Mesodermal cell (in vitro differentiated cells): ENCODE results near the gene ZNF576.
A peak's percentile ranks its signal among the peaks of the same experiment; 100 is the strongest.
"Not testable (repeated sequence)": the region's sequence is repeated elsewhere in the genome, so short reads cannot be mapped to it uniquely, and the experiment has no call there.

Experiments used
- H3K27ac ChIP-seq: 2 replicates; pipeline ENCODE4 v1.7.0; 2013; ENCODE audit warnings: mild to moderate bottlenecking, low read depth, low read length, moderate library complexity; ENCODE audit not compliant: severe bottlenecking
- H3K36me3 ChIP-seq: 2 replicates; pipeline ENCODE4 v1.7.1; 2013; ENCODE audit warnings: mild to moderate bottlenecking, low read length, moderate library complexity; ENCODE audit not compliant: control insufficient read depth, insufficient read depth
- H3K4me1 ChIP-seq: one replicate; pipeline ENCODE4 v1.7.1; 2013; ENCODE audit warnings: mild to moderate bottlenecking, low read length; ENCODE audit not compliant: insufficient read depth, control insufficient read depth, poor library complexity, severe bottlenecking
- H3K4me3 ChIP-seq: 2 replicates; pipeline ENCODE4 v1.7.0; 2013; ENCODE audit warnings: low read length, control low read depth, mild to moderate bottlenecking; ENCODE audit not compliant: insufficient read depth, poor library complexity, severe bottlenecking; ENCODE audit errors: extremely low read depth
- H3K9me3 ChIP-seq: 2 replicates; pipeline ENCODE4 v1.7.1; 2013; ENCODE audit warnings: mild to moderate bottlenecking, low read length, moderate library complexity; ENCODE audit not compliant: control insufficient read depth
- WGBS, 2 experiments: methylation state at CpG; one replicate each; pipeline ENCODE4 v1.1.5; 2013; ENCODE audit warnings: missing lambda C conversion rate in 2 of 2; ENCODE audit not compliant: insufficient coverage in 2 of 2; 5-methylcytosine and 5-hydroxymethylcytosine counted together

Gene ZNF576

DNA sequence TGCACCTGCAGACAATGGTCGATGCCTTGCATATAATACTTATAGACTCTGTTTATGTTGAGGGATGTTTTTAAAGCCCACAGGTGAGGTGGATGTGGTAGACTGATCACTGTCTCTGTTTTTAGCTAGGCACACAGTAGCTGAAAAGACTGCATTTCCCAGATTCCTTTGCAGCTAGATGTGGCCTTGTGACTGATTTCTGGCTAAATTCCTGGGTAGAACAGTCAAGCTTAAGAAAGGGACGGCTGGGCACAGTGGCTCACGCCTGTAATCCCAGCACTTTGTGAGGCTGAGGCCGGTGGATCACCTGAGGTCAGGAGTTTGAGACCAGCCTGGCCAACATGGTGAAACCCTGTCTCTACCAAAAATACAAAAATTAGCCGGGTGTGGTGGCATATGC lies 3.9 kb downstream of the ZNF576 start:
- H3K9me3 ChIP-seq, H3K4me1 ChIP-seq, H3K27ac ChIP-seq, H3K4me3 ChIP-seq: not testable (repeated sequence)
- H3K36me3 ChIP-seq: peaks cover 47% of the 10 kb centered on the region
- 79 to 93% methylated on average over 2 to 3 of the region's 5 CpGs for WGBS, 2 experiments

DNA sequence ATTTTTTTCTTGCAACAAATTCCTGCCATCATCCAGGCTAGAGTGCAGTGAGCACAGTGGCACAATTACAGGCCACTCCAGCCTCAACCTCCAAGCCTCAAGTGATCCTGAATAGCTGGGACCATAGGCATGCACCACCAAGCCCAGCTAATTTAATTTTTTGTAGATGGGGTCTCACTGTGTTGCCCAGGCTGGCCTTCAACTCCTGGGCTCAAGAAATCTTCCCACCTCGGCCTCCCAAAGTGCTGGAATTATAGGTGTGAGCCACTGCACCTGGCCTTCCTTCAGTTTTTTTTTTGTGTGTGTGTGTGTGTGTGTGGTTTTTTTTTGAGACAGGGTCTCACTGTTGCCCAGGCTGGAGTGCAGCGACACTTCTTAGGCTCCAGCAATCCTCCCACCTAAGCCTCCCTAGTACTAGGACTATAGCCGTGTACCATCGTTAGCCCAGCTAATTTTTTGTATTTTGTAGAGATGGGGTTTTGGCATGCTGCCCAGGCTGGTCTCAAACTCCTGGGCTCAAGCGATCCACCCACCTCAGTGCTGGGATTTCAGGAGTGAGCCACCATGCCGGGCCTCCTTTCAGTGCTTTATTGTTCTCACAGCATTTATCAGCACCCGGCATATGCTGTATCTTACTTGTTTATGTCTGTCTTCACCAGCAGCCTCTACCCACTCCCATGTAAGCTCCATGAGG lies 9.6 kb downstream of the ZNF576 start:
- Histone ChIP-seq H3K27ac (no peak overlapping the region), H3K4me3 (no peak overlapping the region), H3K9me3 (no peaks in the 10 kb centered on the region), H3K4me1 (peaks cover 4% of the 10 kb centered on the region), H3K36me3 (peaks cover 59% of the 10 kb centered on the region)
- 85 to 93% methylated on average over 3 to 4 of the region's 7 CpGs for WGBS, 2 experiments

DNA sequence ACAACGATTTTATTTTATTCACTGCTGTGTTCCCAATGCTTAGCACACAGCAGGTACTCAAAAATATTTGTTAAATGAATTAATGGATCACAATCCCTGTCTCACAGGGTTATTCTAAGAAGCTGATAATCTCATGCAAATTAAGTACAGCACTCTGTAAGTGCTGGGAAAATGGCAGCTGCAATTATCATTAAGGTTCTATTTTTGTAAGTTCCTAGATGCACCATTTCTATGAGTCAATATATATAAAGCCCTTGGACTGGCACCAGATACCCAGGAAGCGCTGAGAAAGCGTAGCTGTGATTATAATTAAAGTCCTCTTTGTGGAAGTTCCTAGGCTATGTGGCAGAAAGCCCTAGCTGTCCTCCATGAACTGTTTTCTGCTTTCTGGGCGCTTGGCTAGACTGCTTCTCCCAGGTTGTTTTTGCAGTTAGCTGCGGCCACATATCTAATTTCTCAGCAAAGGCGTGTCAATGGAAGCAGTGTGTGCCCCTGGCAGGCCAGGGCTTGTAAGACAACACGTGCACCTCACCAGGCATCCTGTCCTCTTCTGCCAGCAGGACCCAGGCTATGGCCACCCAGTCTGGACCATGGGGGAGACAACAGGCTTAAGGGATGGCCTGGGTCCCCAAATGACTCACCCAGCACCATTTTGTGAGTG lies 10.3 kb downstream of the ZNF576 start:
- H3K27ac ChIP-seq: no peak overlapping the region
- 95% methylated on average over 6 to 7 of the region's 7 CpGs for WGBS, 2 experiments
- H3K36me3 ChIP-seq: peaks cover 55% of the 10 kb centered on the region
- no peaks in the 10 kb centered on the region for H3K9me3 ChIP-seq
- H3K4me3 ChIP-seq: no peak overlapping the region
- peaks cover 4% of the 10 kb centered on the region for H3K4me1 ChIP-seq

DNA sequence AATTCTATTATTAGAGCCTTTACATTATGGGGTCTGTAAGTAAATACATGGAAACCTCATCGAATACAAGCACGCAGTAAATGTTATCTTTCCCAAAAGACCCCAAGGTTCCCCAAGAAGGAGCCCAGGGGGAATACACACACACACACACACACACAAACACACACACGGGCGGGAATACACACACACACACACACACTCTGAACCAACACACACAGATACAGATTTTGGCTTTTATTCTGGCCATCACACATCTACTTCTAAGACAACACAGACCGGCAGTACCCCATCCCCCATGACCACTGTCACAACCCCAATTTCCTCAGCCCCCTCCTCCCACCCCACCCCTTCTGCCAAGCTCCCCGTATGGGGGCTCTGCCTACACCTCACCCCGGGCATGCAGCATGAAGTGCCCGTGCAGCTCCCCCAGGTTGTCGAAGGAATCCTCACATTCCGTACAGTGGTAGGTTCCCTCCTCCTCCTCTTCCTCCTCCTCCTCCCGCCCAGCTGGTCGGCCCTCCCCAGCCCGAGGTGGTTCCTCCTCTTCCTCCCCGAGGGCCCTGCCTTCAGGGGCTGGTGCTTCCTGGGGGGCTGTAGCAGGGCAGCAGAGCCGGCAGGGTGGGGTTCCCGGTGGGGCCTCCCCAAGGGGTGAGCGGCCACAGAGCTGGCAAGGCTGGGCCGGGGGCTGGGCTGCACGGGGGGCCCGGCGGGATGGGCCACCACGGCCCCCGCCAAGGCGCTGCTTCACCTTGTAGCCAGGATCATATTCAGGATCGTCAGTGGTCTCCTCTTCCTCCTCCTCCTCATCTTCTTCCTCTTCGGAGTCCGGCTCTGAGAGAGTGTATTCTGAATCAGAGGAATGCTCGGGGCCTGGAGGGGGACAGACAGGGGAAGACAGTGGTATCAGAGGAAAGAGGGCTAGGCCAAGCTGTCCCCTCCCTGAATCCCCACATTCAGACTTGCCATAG lies 11.1 kb downstream of the ZNF576 start:
- H3K4me3 ChIP-seq: no peak overlapping the region
- H3K9me3 ChIP-seq: no peaks in the 10 kb centered on the region
- peaks cover 4% of the 10 kb centered on the region for H3K4me1 ChIP-seq
- H3K27ac ChIP-seq: no peak overlapping the region
- WGBS, 2 experiments: 91 to 97% methylated on average over 6 to 19 of the region's 28 CpGs
- H3K36me3 ChIP-seq: peaks cover 57% of the 10 kb centered on the region

DNA sequence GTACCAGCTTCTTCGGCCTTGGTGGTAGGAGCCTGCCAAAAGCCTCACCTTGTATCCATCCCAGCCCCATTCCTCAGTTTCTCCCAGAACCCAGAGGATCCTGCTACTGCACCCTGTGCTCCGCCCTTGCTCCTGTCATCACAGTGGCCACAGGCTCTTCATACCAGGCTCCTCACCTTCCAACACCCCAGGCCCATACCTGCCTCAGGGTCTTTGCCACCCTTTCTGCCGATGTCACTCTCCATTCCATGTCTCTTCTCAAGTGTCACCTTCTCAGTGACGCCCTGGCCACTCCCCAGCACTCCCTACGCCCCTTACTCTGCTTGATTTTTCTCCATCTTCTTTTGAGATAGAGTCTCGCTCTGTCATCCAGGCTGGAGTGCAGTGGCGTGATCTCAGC lies 13.5 kb downstream of the ZNF576 start:
- Histone ChIP-seq H3K4me3 (no peak overlapping the region), H3K4me1 (peaks cover 4% of the 10 kb centered on the region), H3K36me3 (peaks cover 75% of the 10 kb centered on the region), H3K9me3 (no peaks in the 10 kb centered on the region), H3K27ac (no peak overlapping the region)
- WGBS, 2 experiments: 81 to 87% methylated on average over 6 of the region's 7 CpGs

DNA sequence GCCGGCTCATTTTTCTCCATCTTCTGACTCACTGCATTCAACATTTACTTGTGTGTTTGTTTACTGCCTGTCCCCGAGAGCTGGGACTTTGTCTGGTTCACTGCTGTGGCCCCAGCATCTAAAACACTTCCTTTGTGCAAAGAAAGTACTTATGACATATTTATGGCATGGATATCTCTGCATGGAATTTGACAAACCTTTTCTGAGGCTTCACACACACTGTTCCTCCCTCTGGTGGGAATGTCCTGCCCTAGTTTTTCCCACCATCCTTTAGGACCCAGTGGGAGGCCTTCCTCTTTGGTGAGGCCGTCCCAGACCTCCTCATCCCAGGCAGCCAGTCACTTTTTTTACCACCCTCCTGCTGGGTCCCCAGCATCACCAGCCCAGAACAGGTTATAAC lies 14.1 kb downstream of the ZNF576 start:
- Histone ChIP-seq H3K27ac (peak overlapping the region; percentile 13), H3K36me3 (peaks cover 72% of the 10 kb centered on the region)

DNA sequence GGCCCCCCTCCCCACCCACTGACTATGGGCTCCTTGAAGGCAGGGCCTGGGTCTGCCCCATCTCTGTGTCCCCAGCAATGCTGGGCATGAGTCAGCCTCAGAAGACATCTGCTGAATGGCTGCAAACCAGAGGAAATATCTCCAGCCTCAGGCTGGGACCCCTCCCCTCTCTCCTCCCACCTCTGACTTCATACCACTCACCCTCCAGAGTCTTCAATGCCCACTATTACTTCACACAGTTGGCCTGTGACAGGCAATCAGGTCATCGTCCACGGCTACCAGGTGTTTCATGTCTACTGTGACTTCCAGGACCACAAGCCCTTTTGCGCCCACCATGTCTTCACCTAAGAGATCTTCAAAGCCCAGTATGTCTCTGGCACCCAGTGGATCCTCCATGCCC lies 15.4 kb downstream of the ZNF576 start, which contains the start of gene SRRM5:
TSS of gene SRRM5 (plus strand) at position 301 of the 400 bp plus-strand sequence. CDS start at position 335, 34 bp downstream.
- no peak within 1 kb of the TSS for H3K4me3 ChIP-seq
- 92 to 100% methylated on average over 3 of the region's 3 CpGs for WGBS, 2 experiments
- peak within 1 kb of the TSS; percentile 59 for H3K27ac ChIP-seq
- no peaks in the 10 kb centered on the region for H3K9me3 ChIP-seq
- peaks cover 71% of the 10 kb centered on the region for H3K36me3 ChIP-seq
- H3K4me1 ChIP-seq: peaks cover 4% of the 10 kb centered on the region

More for the DNA sequence above, 14.1 kb downstream of the ZNF576 start:
- peaks cover 4% of the 10 kb centered on the region for H3K4me1 ChIP-seq
- no peaks in the 10 kb centered on the region for H3K9me3 ChIP-seq
- H3K4me3 ChIP-seq: no peak overlapping the region
- WGBS, 2 experiments: 40 to 64% methylated on average over 2 of the region's 3 CpGs

DNA sequence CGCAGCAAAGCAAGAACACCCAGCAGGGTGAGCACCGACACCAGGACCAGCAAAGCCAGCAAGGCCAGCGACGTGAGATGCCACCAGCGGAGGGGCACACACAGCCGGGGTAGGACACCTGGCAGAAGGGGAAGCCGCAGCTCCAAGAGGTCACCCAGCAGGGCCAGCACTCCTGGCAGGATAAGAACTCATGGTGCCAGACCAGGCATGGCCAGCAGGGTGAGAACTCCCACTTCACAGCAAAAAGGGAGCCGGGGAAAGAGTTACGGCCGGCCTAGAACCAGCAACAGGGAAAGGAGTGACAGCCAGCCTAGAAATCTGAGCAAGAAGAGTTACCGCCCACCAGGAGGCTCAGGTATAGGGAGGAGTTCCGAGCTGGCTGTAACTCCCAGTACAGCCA lies 16.0 kb downstream of the ZNF576 start:
- peaks cover 4% of the 10 kb centered on the region for H3K4me1 ChIP-seq
- H3K36me3 ChIP-seq: peaks cover 66% of the 10 kb centered on the region
- WGBS, 2 experiments: 94 to 96% methylated on average over 11 to 12 of the region's 12 CpGs
- H3K4me3 ChIP-seq: no peak overlapping the region
- H3K9me3 ChIP-seq: no peaks in the 10 kb centered on the region
- H3K27ac ChIP-seq: no peak overlapping the region

DNA sequence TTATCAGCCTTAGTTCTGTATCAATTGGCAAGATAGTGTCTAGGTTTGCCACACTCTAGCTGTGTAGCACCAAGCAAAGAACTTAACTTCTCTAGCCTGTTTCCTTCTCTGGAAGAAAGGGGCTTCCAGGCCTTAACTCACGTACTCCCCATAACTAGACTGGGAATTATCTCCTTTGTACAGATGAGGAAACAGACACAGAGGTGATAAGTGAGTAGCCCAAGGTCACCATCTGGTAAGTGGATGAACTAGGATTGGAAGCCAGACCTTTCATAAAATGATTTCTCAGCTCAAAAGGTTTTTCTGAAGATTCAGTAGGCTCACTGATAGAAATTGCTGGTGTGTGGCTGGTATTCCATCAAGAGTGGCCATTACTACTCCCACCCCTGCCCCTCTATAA lies 19.9 kb downstream of the ZNF576 start:
- no CpG with 5 or more reads among the region's 1 CpG for WGBS, 2 experiments

DNA sequence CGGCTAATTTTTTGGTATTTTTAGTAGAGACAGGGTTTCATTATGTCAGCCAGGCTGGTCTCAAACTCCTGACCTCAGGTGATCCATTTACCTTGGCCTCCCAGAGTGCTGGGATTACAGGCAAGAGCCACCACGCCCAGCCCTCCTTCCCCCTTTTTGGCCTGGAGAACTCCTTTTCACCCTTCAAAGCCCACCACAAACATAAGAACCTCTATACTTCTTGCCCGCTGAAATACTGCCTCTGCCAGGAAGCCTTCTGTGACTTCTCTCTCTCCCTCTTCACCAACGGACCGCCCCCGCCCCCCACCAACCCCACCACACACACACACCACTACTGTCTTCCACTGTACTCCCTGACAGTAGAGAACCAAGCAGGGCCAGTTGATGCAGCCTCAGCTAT lies 20.6 kb downstream of the ZNF576 start:
- 83 to 84% methylated on average over 2 to 5 of the region's 6 CpGs for WGBS, 2 experiments
- no peak overlapping the region for H3K4me3 ChIP-seq
- no peak overlapping the region for H3K27ac ChIP-seq
- no peaks in the 10 kb centered on the region for H3K9me3 ChIP-seq
- H3K36me3 ChIP-seq: peaks cover 38% of the 10 kb centered on the region
- peaks cover 5% of the 10 kb centered on the region for H3K4me1 ChIP-seq

More for the DNA sequence above, 19.9 kb downstream of the ZNF576 start:
- H3K4me1 ChIP-seq: peaks cover 5% of the 10 kb centered on the region
- no peak overlapping the region for H3K4me3 ChIP-seq
- H3K27ac ChIP-seq: no peak overlapping the region
- no peaks in the 10 kb centered on the region for H3K9me3 ChIP-seq
- H3K36me3 ChIP-seq: peaks cover 43% of the 10 kb centered on the region
